NCI-H1694 (cell line): ENCODE data around the gene ABHD16B.
"Not testable (repeated sequence)": the region's sequence is repeated elsewhere in the genome, so short reads cannot be mapped to it uniquely, and the experiment has no call there.

ENCODE experiments used
- DNase-seq: peaks from one replicate; lab custom pipeline; 2025; lab: John Stamatoyannopoulos, UW

Gene ABHD16B

GRCh38 chr20:63834491-63834880 lies 26.8 kb upstream of the ABHD16B start:
- no peak for DNase-seq

- peak; percentile 87 for DNase-seq
Measured at GRCh38 chr20:63835021-63835858, 26.1 kb upstream of the ABHD16B start.

- no peak for DNase-seq
Measured at GRCh38 chr20:63836458-63837344, 24.6 kb upstream of the ABHD16B start.

- DNase-seq, result no peak
Measured at GRCh38 chr20:63837479-63837878, 23.8 kb upstream of the ABHD16B start.

- DNase-seq, result no peak
Measured at GRCh38 chr20:63839620-63840019, 21.7 kb upstream of the ABHD16B start.

- no peak for DNase-seq
Measured at GRCh38 chr20:63840405-63840828, 20.9 kb upstream of the ABHD16B start.

GRCh38 chr20:63842258-63842657 lies 19.0 kb upstream of the ABHD16B start:
- DNase-seq, result no peak

GRCh38 chr20:63843222-63843621 lies 18.1 kb upstream of the ABHD16B start:
- no peak for DNase-seq

- DNase-seq, result no peak
Measured at GRCh38 chr20:63843778-63844177, 17.5 kb upstream of the ABHD16B start.

GRCh38 chr20:63844511-63844991 lies 16.7 kb upstream of the ABHD16B start:
- DNase-seq, result no peak

GRCh38 chr20:63846128-63846771 lies 15.0 kb upstream of the ABHD16B start:
- DNase-seq, result no peak

GRCh38 chr20:63846888-63847236 lies 14.4 kb upstream of the ABHD16B start:
- no peak for DNase-seq

GRCh38 chr20:63847237-63848002 lies 13.9 kb upstream of the ABHD16B start:
- DNase-seq, result no peak

- DNase-seq, result no peak
Measured at GRCh38 chr20:63848003-63848911, 13.0 kb upstream of the ABHD16B start.

GRCh38 chr20:63850689-63851547 lies 10.4 kb upstream of the ABHD16B start:
- DNase-seq, result no peak

GRCh38 chr20:63851548-63851943 lies 9.8 kb upstream of the ABHD16B start:
- DNase-seq, result not testable (repeated sequence)

GRCh38 chr20:63853733-63854068 lies 7.6 kb upstream of the ABHD16B start:
- DNase-seq, result not testable (repeated sequence)

- no peak for DNase-seq
Measured at GRCh38 chr20:63854069-63854765, 7.1 kb upstream of the ABHD16B start.

- DNase-seq, result no peak
Measured at GRCh38 chr20:63854766-63855362, 6.4 kb upstream of the ABHD16B start.
